ENCODE data around the gene MYO1D. TPM values are rescaled to one million over a fixed set of nuclear protein-coding genes. Genes with fewer than 3 reads are reported as not detected.
"Not testable (repeated sequence)": the region's sequence is repeated elsewhere in the genome, so short reads cannot be mapped to it uniquely, and the experiment has no call there.

MYO1D gene
- total RNA-seq, 1 donor from 2014 or later, result 36.9 TPM

DNA sequence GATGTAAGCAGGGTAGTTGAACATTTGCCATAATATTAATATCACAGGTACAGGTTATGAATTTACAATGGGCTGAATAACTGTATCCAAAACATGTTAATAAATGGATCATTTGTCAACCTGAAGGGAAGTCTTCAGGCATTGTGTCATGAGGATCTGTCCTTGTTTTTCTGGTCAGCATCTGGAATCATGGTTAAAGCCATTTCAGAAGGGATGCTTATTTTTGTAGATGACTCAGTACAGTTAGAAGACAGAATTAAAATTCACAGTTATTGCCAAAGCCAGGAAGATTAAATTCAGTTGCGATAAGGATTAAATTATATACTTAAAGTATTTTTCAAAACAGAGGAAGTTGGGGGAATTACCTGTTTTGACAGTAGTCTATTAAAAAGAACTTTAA, 424.6 kb downstream of the MYO1D start:
- no peak for DNase-seq (ENCODE audit: low spot score, unreplicated experiment)
- Mint-ChIP-seq H3K27me3 (no peaks in the 10 kb centered on the region), H3K9me3 (ENCODE audit: low read depth) (no peaks in the 10 kb centered on the region), H3K27ac (no peak overlapping the region), H3K4me1 (ENCODE audit: low read depth) (no peaks in the 10 kb centered on the region), H3K4me3 (ENCODE audit: low read depth) (no peak overlapping the region), H3K36me3 (ENCODE audit: insufficient read depth) (peaks cover 36% of the 10 kb centered on the region)
- TF ChIP-seq, protein P1, sequence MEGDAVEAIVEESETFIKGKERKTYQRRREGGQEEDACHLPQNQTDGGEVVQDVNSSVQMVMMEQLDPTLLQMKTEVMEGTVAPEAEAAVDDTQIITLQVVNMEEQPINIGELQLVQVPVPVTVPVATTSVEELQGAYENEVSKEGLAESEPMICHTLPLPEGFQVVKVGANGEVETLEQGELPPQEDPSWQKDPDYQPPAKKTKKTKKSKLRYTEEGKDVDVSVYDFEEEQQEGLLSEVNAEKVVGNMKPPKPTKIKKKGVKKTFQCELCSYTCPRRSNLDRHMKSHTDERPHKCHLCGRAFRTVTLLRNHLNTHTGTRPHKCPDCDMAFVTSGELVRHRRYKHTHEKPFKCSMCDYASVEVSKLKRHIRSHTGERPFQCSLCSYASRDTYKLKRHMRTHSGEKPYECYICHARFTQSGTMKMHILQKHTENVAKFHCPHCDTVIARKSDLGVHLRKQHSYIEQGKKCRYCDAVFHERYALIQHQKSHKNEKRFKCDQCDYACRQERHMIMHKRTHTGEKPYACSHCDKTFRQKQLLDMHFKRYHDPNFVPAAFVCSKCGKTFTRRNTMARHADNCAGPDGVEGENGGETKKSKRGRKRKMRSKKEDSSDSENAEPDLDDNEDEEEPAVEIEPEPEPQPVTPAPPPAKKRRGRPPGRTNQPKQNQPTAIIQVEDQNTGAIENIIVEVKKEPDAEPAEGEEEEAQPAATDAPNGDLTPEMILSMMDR (IDR thresholded peaks at IDR 0.05; ENCODE audit: unreplicated experiment), result no peak

DNA sequence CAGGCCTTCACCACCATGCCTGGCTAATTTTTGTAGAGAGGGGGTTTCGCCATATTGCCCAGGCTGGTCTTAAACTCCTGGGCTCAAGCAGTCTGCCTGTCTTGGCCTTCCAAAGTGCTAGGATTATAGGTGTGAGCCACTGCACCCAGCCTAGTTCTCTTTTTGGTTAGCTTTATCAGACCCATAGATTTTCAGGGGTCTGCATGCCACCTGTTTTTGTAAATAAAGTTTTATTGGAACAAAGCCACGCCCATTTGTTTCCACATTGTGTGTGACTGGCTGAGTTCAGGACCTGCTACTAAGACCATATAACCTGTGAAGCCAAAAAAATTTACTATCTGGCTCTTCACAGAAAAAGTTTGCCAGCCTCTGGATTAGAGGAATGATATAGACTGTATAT, 425.0 kb downstream of the MYO1D start:
- Mint-ChIP-seq H3K27me3 (no peaks in the 10 kb centered on the region), H3K36me3 (ENCODE audit: insufficient read depth) (peaks cover 38% of the 10 kb centered on the region), H3K27ac (no peak overlapping the region), H3K4me3 (ENCODE audit: low read depth) (no peak overlapping the region), H3K9me3 (ENCODE audit: low read depth) (no peaks in the 10 kb centered on the region), H3K4me1 (ENCODE audit: low read depth) (no peaks in the 10 kb centered on the region)
- DNase-seq (ENCODE audit: low spot score, unreplicated experiment), result no peak
- TF ChIP-seq, protein P1 (IDR thresholded peaks at IDR 0.05; ENCODE audit: unreplicated experiment), result no peak

DNA sequence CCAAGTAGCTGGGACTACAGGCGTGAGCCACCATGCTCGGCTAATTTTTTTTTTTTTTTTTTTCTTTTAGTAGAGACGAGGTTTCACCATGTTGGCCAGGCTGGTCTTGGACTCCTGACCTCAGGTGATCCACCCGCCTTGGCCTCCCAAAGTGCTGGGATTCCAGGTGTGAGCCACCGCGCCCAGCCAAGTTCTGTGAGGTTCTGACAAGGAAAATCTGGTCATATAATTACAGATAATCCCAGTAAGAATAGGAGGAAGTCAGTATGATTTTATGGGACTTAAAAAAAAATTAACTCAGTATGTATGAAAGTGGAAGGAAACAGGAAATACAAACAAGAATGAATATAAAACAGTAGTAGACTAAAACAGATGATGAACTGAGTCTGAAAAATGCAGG, 426.5 kb downstream of the MYO1D start:
- Mint-ChIP-seq H3K36me3 (ENCODE audit: insufficient read depth) (peaks cover 37% of the 10 kb centered on the region), H3K4me1 (ENCODE audit: low read depth) (peaks cover 10% of the 10 kb centered on the region)
- H3K4me3 Mint-ChIP-seq (ENCODE audit: low read depth); DNase-seq (ENCODE audit: low spot score, unreplicated experiment); H3K27ac Mint-ChIP-seq; H3K9me3 Mint-ChIP-seq (ENCODE audit: low read depth); H3K27me3 Mint-ChIP-seq: not testable (repeated sequence)

DNA sequence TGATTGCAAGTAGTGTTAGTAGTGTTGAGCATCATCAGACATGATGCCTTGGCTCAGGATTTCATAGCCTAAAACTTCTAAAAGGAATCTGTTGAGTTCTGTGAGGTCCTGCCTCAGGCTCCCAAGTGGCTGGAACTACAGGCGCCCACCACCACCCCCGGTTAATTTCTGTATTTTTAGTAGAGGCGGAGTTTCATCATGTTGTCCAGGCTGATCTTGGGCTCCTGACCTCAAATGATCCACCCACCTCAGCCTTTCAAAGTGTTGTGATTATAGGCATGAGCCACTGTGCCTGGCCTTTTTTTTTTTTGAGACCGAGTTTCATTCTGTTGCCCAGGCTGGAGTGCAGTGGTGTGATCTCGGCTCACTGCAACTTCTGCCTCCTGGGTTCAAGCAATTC, 427.0 kb downstream of the MYO1D start:
- Mint-ChIP-seq H3K4me1 (ENCODE audit: low read depth) (peaks cover 14% of the 10 kb centered on the region), H3K4me3 (ENCODE audit: low read depth) (no peak overlapping the region), H3K27me3 (no peaks in the 10 kb centered on the region), H3K36me3 (ENCODE audit: insufficient read depth) (peaks cover 34% of the 10 kb centered on the region), H3K9me3 (ENCODE audit: low read depth) (no peaks in the 10 kb centered on the region), H3K27ac (no peak overlapping the region)
- TF ChIP-seq, protein P1 (IDR thresholded peaks at IDR 0.05; ENCODE audit: unreplicated experiment), result no peak
- no peak for DNase-seq (ENCODE audit: low spot score, unreplicated experiment)

DNA sequence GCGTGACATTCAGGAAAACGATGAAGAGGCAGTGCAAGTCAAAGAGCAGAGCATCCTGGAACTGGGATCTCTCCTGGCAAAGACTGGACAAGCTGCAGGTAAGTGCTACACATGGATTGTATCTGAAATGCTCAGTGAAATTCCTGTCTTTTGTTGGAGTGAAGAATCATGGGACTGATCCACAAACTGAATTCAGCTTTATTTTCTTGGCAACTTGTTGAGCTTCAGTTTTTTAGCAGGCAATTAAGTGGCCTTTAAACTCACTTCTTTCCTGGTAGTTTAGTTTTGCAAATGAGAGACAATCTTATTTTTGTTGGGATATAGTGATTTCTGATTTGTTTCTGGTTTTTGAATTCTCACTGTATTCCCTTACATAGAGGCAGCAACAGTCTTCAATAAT, 430.0 kb downstream of the MYO1D start:
- Mint-ChIP-seq H3K9me3 (ENCODE audit: low read depth) (no peaks in the 10 kb centered on the region), H3K27me3 (peaks cover 13% of the 10 kb centered on the region), H3K27ac (no peak overlapping the region), H3K4me1 (ENCODE audit: low read depth) (peaks cover 15% of the 10 kb centered on the region), H3K4me3 (ENCODE audit: low read depth) (no peak overlapping the region), H3K36me3 (ENCODE audit: insufficient read depth) (peaks cover 21% of the 10 kb centered on the region)
- TF ChIP-seq, protein P1 (IDR thresholded peaks at IDR 0.05; ENCODE audit: unreplicated experiment), result no peak
- DNase-seq (ENCODE audit: low spot score, unreplicated experiment), result no peak

DNA sequence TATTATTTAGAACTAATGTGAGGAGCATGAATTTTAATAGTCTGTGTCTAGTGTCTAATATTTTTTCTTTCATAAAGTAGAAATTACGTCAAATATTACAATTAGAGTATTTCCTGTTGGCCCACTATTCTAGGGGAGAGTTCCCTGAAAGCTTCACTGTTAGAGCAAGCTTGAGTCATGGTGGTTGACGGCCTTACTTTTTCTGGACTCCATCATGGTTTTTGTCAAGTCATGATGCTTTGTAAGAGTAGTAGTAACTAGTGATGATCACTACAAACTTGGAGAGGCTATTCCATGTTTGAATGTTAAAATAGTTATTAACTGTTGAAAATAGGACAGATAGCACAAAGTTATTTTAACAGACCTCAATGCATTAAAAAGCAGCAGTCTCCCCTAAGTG, 431.0 kb downstream of the MYO1D start:
- peaks cover 15% of the 10 kb centered on the region for H3K36me3 Mint-ChIP-seq (ENCODE audit: insufficient read depth)
- H3K4me1 Mint-ChIP-seq (ENCODE audit: low read depth), result peaks cover 15% of the 10 kb centered on the region
- H3K9me3 Mint-ChIP-seq (ENCODE audit: low read depth), result no peaks in the 10 kb centered on the region
- H3K4me3 Mint-ChIP-seq (ENCODE audit: low read depth), result peak overlapping the region; percentile 89
- peaks cover 19% of the 10 kb centered on the region for H3K27me3 Mint-ChIP-seq
- no peak overlapping the region for H3K27ac Mint-ChIP-seq
- DNase-seq (ENCODE audit: low spot score, unreplicated experiment), result no peak
- TF ChIP-seq, protein P1 (IDR thresholded peaks at IDR 0.05; ENCODE audit: unreplicated experiment), result no peak

Measured in progenitor cell of endocrine pancreas (in vitro differentiated cells).